K562 (cell line): ENCODE data around the gene MYOCD. TPM values are rescaled to one million over a fixed set of nuclear protein-coding genes. Genes with fewer than 3 reads are reported as not detected.

ENCODE experiments used
- ATAC-seq: fragments of 200-7000 bp; cut with Tn5 transposase; 3 replicates; pipeline ENCODE4 v1.9.1; 2020; ENCODE audit warnings: moderate library complexity
- BruUV-seq: library from RNA; stranded (reverse); fragments of 400-500 nt; replicated peaks from 2 replicates; lab custom pipeline; 2021; lab: Mats Ljungman, UMichigan
- CTCF ChIA-PET: fragments of 300-600 bp; formaldehyde crosslinking; extraction: SDS; loops from one replicate; lab custom pipeline; 2021; ENCODE audit warnings: low intra/inter-chr PET ratio; lab: Yijun Ruan, JAX
- POLR2A ChIA-PET: fragments of 300-600, 350-650 bp; sonication (Branson Sonifier 250); formaldehyde crosslinking; extraction: SDS; loops from one replicate; lab custom pipeline; 2021; ENCODE audit warnings: antibody characterized with exemption, inconsistent platforms; lab: Yijun Ruan, JAX
- DNase-seq, 4 experiments: peaks; one replicate each; pipeline versions ENCODE4 v3.0.0 to v3.0.0-alpha.2; 2011 to 2018; ENCODE audit warnings: low spot score in 3 of 4, mixed read lengths in 3 of 4; ENCODE audit errors: extremely low read depth in 1 of 4
- FAIRE-seq: peaks from 2 replicates; lab custom pipeline; 2011; peaks lifted over from hg19 to GRCh38; lab: Jason Lieb, UNC
- H2AFZ ChIP-seq: 2 replicates; pipeline ENCODE4 v1.6.0; 2011; ENCODE audit warnings: low read depth, low read length, control low read depth, inconsistent platforms
- H3K27ac ChIP-seq: fragments of 200-600 bp; 3 replicates; pipeline ENCODE4 v1.8.0; 2011; ENCODE audit warnings: low read depth, mild to moderate bottlenecking, control low read depth, inconsistent platforms, low read length, moderate library complexity, mixed read lengths; ENCODE audit errors: extremely low read depth
- H3K27me3 ChIP-seq, 2 experiments: fragments of 300-600 bp in 1 of 2; 2 replicates in 1 of 2; 3 replicates in 1 of 2; pipeline versions ENCODE4 v1.6.0 to v1.8.0; 2011; ENCODE audit warnings: inconsistent platforms in 2 of 2, low read length in 2 of 2, mild to moderate bottlenecking in 1 of 2, mixed read lengths in 1 of 2, moderate library complexity in 1 of 2; ENCODE audit not compliant: control insufficient read depth in 2 of 2, insufficient read depth in 2 of 2
- H3K36me3 ChIP-seq: fragments of 300-600 bp; 3 replicates; pipeline ENCODE4 v1.8.0; 2011; ENCODE audit warnings: mild to moderate bottlenecking, low read length, inconsistent platforms; ENCODE audit not compliant: control insufficient read depth, insufficient read depth
- H3K4me1 ChIP-seq, 2 experiments: fragments of 200-600 bp in 1 of 2; replicated peaks in 1 of 2; 2 replicates in 1 of 2; 3 replicates in 1 of 2; pipeline versions ENCODE4 v1.5.1 to v1.8.0; 2011; ENCODE audit warnings: inconsistent platforms in 2 of 2, low read length in 2 of 2, mild to moderate bottlenecking in 1 of 2, mixed read lengths in 1 of 2, moderate library complexity in 1 of 2; ENCODE audit not compliant: control insufficient read depth in 2 of 2, insufficient read depth in 2 of 2
- H3K4me2 ChIP-seq: 2 replicates; pipeline ENCODE4 v1.6.1; 2011; ENCODE audit warnings: low read length, control low read depth, inconsistent platforms, mixed read lengths; ENCODE audit not compliant: insufficient read depth
- H3K4me3 ChIP-seq: fragments of 200-600 bp; sonication (generic), shearing (Covaris generic); 2 replicates; pipeline ENCODE4 v1.5.1; 2016; ENCODE audit warnings: control low read depth, inconsistent platforms
- H3K79me2 ChIP-seq: fragments of 200-600 bp; 3 replicates; pipeline ENCODE4 v1.8.0; 2011; ENCODE audit warnings: low read length, inconsistent platforms; ENCODE audit not compliant: control insufficient read depth, insufficient read depth
- H3K9ac ChIP-seq, 2 experiments: 2 replicates each; pipeline versions ENCODE4 v1.6.0 to v1.6.1; 2011; ENCODE audit warnings: low read depth in 2 of 2, low read length in 2 of 2, control low read depth in 1 of 2, inconsistent platforms in 1 of 2, mild to moderate bottlenecking in 1 of 2, mixed read lengths in 1 of 2; ENCODE audit not compliant: insufficient read depth in 1 of 2
- H3K9me1 ChIP-seq: one replicate; pipeline ENCODE4 v1.6.0; 2011; ENCODE audit warnings: inconsistent platforms, mild to moderate bottlenecking, low read length, moderate library complexity; ENCODE audit not compliant: control insufficient read depth, insufficient read depth
- H3K9me3 ChIP-seq: replicated peaks from 2 replicates; pipeline ENCODE4 v1.5.1; 2011; ENCODE audit warnings: low read depth, low read length, inconsistent platforms; ENCODE audit not compliant: control insufficient read depth, insufficient read depth
- H4K20me1 ChIP-seq: replicated peaks from 2 replicates; pipeline ENCODE4 v1.6.1; 2011; ENCODE audit warnings: low read length, inconsistent platforms, mixed read lengths; ENCODE audit not compliant: control insufficient read depth, insufficient read depth
- CBX2 ChIP-seq: fragments of 200-600 bp; sonication (generic); IDR thresholded peaks from one replicate; pipeline ENCODE4 v1.6.1; 2012; ENCODE audit warnings: mild to moderate bottlenecking, low read length, inconsistent platforms; ENCODE audit not compliant: insufficient read depth, poor library complexity, severe bottlenecking
- DACH1 ChIP-seq: fragments of 450-650 bp; IDR thresholded peaks from 2 replicates; pipeline ENCODE4 v1.6.1; 2018; ENCODE audit not compliant: partially characterized antibody
- HCFC1 ChIP-seq: IDR thresholded peaks from 2 replicates; pipeline ENCODE4 v1.6.1; 2012; ENCODE audit warnings: low read depth, low read length, improper control_type of control experiment
- KAT8 ChIP-seq: fragments of 450-650 bp; IDR thresholded peaks from 2 replicates; pipeline ENCODE4 v1.6.1; 2016; ENCODE audit warnings: low read depth, mild to moderate bottlenecking
- NFYB ChIP-seq: IDR thresholded peaks from 2 replicates; pipeline ENCODE4 v1.6.1; 2011; ENCODE audit warnings: mild to moderate bottlenecking, moderate library complexity; ENCODE audit not compliant: insufficient read length; ENCODE audit errors: extremely low read depth
- NR4A1 ChIP-seq, 2 experiments: fragments of 250-450 bp in 1 of 2; fragments of 450-650 bp in 1 of 2; sonication (Bioruptor Pico) in 1 of 2; IDR thresholded peaks; 2 replicates each; pipeline versions ENCODE4 v1.4.0 to v1.6.1; 2016 to 2020; ENCODE audit warnings: mild to moderate bottlenecking in 2 of 2, missing compliant biosample characterization in 1 of 2, missing genetic modification characterization in 1 of 2, moderate library complexity in 1 of 2
- YBX1 ChIP-seq: fragments of 450-650 bp; IDR thresholded peaks from 2 replicates; pipeline ENCODE4 v1.7.1; 2016; ENCODE audit warnings: mild to moderate bottlenecking
- WGBS: fragments of 100-300 bp; shearing (Covaris generic); methylation state at CpG from one replicate; pipeline ENCODE4 v1.1.6; 2016; ENCODE audit warnings: low coverage, mixed read lengths; ENCODE audit not compliant: insufficient coverage; ENCODE audit errors: missing lambda C conversion rate; 5-methylcytosine and 5-hydroxymethylcytosine counted together
- in situ Hi-C: fragments of 300-500 bp; cut with MboI; formaldehyde crosslinking; loops from 4 replicates; pipeline ENCODE4 v1.15.0; 2018; ENCODE audit warnings: inconsistent platforms, mixed read lengths
- intact Hi-C: fragments of 100-400 bp; cut with micrococcal nuclease; formaldehyde crosslinking; loops from 2 replicates; pipeline ENCODE4 v1.14.2; 2022
- polyA plus RNA-seq, 8 experiments: library from polyadenylated mRNA; depleted of rRNA in 4 of 8; stranded (reverse) in 5 of 8; unstranded in 3 of 8; fragments of >200 nt; fragmentation: Nextera tagmentation in 2 of 8; fragmentation: Illumina TruSeq in 1 of 8; extraction: Ambion mirVana in 2 of 8; extraction: Trizol in 1 of 8; gene quantifications; 2 replicates each; pipeline versions ENCODE4 v1.2.1 to v1.2.3, GENCODE V29; 2011 to 2014; ENCODE audit warnings: inconsistent platforms in 1 of 8, missing spikeins in 1 of 8
- total RNA-seq, 7 experiments: library from RNA; depleted of rRNA in 6 of 7; stranded (reverse); fragments of >200 nt in 6 of 7; fragmentation: Illumina TruSeq in 2 of 7; extraction: Trizol in 2 of 7; gene quantifications; 2 replicates each; pipeline versions ENCODE4 v1.2.1 to v1.2.3, GENCODE V29; 2011 to 2021; ENCODE audit warnings: low replicate concordance in 1 of 7
- TF ChIP-seq, protein P1 (sequence below): fragments of 250-450 bp; sonication (Bioruptor Pico); IDR thresholded peaks from 2 replicates; pipeline ENCODE4 v1.4.0; 2020
- TF ChIP-seq, protein P2 (sequence below): fragments of 450-650 bp; IDR thresholded peaks from 2 replicates; pipeline ENCODE4 v1.6.1; 2017; ENCODE audit warnings: mild to moderate bottlenecking, moderate library complexity
- TF ChIP-seq, protein P3 (sequence below): fragments of 250-450 bp; sonication (Bioruptor Pico); IDR thresholded peaks from 2 replicates; pipeline ENCODE4 v1.9.0; 2021; ENCODE audit warnings: mild to moderate bottlenecking, inconsistent platforms

The MYOCD gene
- total and polyA plus RNA-seq, 9 of the 15 experiments (the other 6 are each of a cell fraction or from before 2014, with no cell fraction given) = not detected

DNA sequence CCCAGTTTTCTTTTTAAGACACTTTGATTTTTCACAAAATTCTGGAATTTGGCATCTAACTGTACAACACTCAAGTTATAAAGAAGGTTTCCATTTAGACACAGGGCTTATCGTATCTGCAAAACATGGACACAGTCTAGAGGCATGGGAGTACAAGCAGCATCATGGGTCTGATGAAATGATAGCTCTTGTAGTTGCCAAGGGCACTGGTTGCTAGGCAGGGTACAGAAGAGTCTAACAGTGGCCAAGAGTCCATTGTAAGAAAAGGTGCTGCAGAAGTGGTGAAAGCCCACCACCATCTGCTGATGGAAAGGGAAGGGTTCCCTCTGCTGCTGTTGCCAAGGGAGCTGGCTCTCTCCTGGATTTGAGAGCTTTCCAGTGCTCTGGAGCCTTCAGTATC is 20.8 kb downstream of the MYOCD start:
- Histone ChIP-seq H3K4me2 (no peak overlapping the region), H3K9ac (no peak overlapping the region), H3K9me3 (no peaks in the 10 kb centered on the region), H3K27me3 (no peaks in the 10 kb centered on the region; a peak in 1 of 5 replicates), H3K36me3 (no peaks in the 10 kb centered on the region), H3K4me1 (no peaks in the 10 kb centered on the region), H3K4me3 (no peak overlapping the region), H3K79me2 (no peaks in the 10 kb centered on the region), H4K20me1 (no peaks in the 10 kb centered on the region), H2AFZ (no peak overlapping the region), H3K9me1 (no peaks in the 10 kb centered on the region), H3K27ac (no peak overlapping the region)
- ChIA-PET POLR2A (no interaction called here), CTCF (no interaction called here)
- WGBS = 0% methylated on average over 1 of the region's 1 CpG
- BruUV-seq = no TSS peak
- FAIRE-seq = no peak
- intact Hi-C loops (no loop called here), in situ Hi-C loops (no loop called here)
- TF ChIP-seq NR4A1 (CRISPR knock-in tag; IDR thresholded peaks at IDR 0.05) (no peak), NR4A1 (tag; IDR thresholded peaks at IDR 0.05) (no peak), KAT8 (no peak), CBX2 (no peak), NFYB (no peak), DACH1 (no peak), YBX1 (no peak), HCFC1 (no peak)
- TF ChIP-seq, protein P1, sequence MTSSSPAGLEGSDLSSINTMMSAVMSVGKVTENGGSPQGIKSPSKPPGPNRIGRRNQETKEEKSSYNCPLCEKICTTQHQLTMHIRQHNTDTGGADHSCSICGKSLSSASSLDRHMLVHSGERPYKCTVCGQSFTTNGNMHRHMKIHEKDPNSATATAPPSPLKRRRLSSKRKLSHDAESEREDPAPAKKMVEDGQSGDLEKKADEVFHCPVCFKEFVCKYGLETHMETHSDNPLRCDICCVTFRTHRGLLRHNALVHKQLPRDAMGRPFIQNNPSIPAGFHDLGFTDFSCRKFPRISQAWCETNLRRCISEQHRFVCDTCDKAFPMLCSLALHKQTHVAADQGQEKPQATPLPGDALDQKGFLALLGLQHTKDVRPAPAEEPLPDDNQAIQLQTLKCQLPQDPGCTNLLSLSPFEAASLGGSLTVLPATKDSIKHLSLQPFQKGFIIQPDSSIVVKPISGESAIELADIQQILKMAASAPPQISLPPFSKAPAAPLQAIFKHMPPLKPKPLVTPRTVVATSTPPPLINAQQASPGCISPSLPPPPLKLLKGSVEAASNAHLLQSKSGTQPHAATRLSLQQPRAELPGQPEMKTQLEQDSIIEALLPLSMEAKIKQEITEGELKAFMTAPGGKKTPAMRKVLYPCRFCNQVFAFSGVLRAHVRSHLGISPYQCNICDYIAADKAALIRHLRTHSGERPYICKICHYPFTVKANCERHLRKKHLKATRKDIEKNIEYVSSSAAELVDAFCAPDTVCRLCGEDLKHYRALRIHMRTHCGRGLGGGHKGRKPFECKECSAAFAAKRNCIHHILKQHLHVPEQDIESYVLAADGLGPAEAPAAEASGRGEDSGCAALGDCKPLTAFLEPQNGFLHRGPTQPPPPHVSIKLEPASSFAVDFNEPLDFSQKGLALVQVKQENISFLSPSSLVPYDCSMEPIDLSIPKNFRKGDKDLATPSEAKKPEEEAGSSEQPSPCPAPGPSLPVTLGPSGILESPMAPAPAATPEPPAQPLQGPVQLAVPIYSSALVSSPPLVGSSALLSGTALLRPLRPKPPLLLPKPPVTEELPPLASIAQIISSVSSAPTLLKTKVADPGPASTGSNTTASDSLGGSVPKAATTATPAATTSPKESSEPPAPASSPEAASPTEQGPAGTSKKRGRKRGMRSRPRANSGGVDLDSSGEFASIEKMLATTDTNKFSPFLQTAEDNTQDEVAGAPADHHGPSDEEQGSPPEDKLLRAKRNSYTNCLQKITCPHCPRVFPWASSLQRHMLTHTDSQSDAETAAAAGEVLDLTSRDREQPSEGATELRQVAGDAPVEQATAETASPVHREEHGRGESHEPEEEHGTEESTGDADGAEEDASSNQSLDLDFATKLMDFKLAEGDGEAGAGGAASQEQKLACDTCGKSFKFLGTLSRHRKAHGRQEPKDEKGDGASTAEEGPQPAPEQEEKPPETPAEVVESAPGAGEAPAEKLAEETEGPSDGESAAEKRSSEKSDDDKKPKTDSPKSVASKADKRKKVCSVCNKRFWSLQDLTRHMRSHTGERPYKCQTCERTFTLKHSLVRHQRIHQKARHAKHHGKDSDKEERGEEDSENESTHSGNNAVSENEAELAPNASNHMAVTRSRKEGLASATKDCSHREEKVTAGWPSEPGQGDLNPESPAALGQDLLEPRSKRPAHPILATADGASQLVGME (CRISPR knock-in tag) = no peak
- TF ChIP-seq, protein P2, sequence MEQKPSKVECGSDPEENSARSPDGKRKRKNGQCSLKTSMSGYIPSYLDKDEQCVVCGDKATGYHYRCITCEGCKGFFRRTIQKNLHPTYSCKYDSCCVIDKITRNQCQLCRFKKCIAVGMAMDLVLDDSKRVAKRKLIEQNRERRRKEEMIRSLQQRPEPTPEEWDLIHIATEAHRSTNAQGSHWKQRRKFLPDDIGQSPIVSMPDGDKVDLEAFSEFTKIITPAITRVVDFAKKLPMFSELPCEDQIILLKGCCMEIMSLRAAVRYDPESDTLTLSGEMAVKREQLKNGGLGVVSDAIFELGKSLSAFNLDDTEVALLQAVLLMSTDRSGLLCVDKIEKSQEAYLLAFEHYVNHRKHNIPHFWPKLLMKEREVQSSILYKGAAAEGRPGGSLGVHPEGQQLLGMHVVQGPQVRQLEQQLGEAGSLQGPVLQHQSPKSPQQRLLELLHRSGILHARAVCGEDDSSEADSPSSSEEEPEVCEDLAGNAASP = no peak
- TF ChIP-seq, protein P3, sequence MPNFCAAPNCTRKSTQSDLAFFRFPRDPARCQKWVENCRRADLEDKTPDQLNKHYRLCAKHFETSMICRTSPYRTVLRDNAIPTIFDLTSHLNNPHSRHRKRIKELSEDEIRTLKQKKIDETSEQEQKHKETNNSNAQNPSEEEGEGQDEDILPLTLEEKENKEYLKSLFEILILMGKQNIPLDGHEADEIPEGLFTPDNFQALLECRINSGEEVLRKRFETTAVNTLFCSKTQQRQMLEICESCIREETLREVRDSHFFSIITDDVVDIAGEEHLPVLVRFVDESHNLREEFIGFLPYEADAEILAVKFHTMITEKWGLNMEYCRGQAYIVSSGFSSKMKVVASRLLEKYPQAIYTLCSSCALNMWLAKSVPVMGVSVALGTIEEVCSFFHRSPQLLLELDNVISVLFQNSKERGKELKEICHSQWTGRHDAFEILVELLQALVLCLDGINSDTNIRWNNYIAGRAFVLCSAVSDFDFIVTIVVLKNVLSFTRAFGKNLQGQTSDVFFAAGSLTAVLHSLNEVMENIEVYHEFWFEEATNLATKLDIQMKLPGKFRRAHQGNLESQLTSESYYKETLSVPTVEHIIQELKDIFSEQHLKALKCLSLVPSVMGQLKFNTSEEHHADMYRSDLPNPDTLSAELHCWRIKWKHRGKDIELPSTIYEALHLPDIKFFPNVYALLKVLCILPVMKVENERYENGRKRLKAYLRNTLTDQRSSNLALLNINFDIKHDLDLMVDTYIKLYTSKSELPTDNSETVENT = no peak
- ATAC-seq = no peak
- DNase-seq = no peak
